Renal cortical epithelial cell (primary cell): Measurements from ENCODE around the gene MYH9. TPM values are rescaled to one million over a fixed set of nuclear protein-coding genes. Genes with fewer than 3 reads are reported as not detected.

ENCODE experiments used
- DNase-seq: peaks from one replicate; pipeline ENCODE4 v3.0.0-alpha.2; 2011; ENCODE audit warnings: low read depth
- total RNA-seq: library from RNA; depleted of rRNA; stranded (reverse); fragments of >200 nt; gene quantifications from 2 replicates; pipeline ENCODE4 v1.2.3, GENCODE V29; 2014

Gene MYH9
- total RNA-seq, 1 donor from 2014 or later: 1,268 TPM

GRCh38 chr22:36349726-36350125, 38.0 kb downstream of the MYH9 start:
- DNase-seq: no peak

GRCh38 chr22:36348760-36349159, 39.0 kb downstream of the MYH9 start:
- DNase-seq: no peak

- DNase-seq: no peak
Measured at GRCh38 chr22:36347094-36347493, 40.7 kb downstream of the MYH9 start.

- no peak for DNase-seq
Measured at GRCh38 chr22:36344106-36344827, 43.5 kb downstream of the MYH9 start.

- no peak for DNase-seq
Measured at GRCh38 chr22:36343720-36344105, 44.1 kb downstream of the MYH9 start.

- DNase-seq: no peak
Measured at GRCh38 chr22:36343070-36343719, 44.6 kb downstream of the MYH9 start.

GRCh38 chr22:36341640-36342041, 46.1 kb downstream of the MYH9 start:
- no peak for DNase-seq

- DNase-seq: no peak
Measured at GRCh38 chr22:36340621-36341020, 47.1 kb downstream of the MYH9 start.

GRCh38 chr22:36339171-36340065, 48.3 kb downstream of the MYH9 start:
- peak; percentile 85 for DNase-seq

- DNase-seq: no peak
Measured at GRCh38 chr22:36337365-36338130, 50.2 kb downstream of the MYH9 start.

GRCh38 chr22:36336246-36337182, 51.3 kb downstream of the MYH9 start:
- no peak for DNase-seq

- DNase-seq: no peak
Measured at GRCh38 chr22:36335621-36336020, 52.1 kb downstream of the MYH9 start.

- no peak for DNase-seq
Measured at GRCh38 chr22:36334821-36335603, 52.8 kb downstream of the MYH9 start.

- no peak for DNase-seq
Measured at GRCh38 chr22:36334081-36334820, 53.5 kb downstream of the MYH9 start.

- no peak for DNase-seq
Measured at GRCh38 chr22:36333644-36334043, 54.1 kb downstream of the MYH9 start.

- peak; percentile 88 for DNase-seq
Measured at GRCh38 chr22:36332623-36333332, 55.0 kb downstream of the MYH9 start.

GRCh38 chr22:36331912-36332622, 55.7 kb downstream of the MYH9 start:
- peak; percentile 55 for DNase-seq
